ENCODE data around the gene GET4. TPM values are rescaled to one million over a fixed set of nuclear protein-coding genes. Genes with fewer than 3 reads are reported as not detected.
A peak's percentile ranks its signal among the peaks of the same experiment; 100 is the strongest.
"Not testable (repeated sequence)": the region's sequence is repeated elsewhere in the genome, so short reads cannot be mapped to it uniquely, and the experiment has no call there.

The GET4 gene
- total RNA-seq, 1 donor from 2014 or later = 20.6 TPM

- DNase-seq = peak; percentile 15
- no peak for ATAC-seq
- intact Hi-C loops (cut with micrococcal nuclease) = no loop called here
Measured at GRCh38 chr7:919924-920341, 43.6 kb downstream of the GET4 start.

GRCh38 chr7:920351-921070 is 44.2 kb downstream of the GET4 start:
- intact Hi-C loops (cut with micrococcal nuclease) = no loop called here
- DNase-seq = peak; percentile 22

GRCh38 chr7:921071-921461 is 44.7 kb downstream of the GET4 start:
- DNase-seq (no peak), ATAC-seq (no peak)
- intact Hi-C loops (cut with micrococcal nuclease) = no loop called here

More at GRCh38 chr7:920351-921070, 44.2 kb downstream of the GET4 start:
- no peak for ATAC-seq

- intact Hi-C loops (cut with micrococcal nuclease) = no loop called here
- DNase-seq = peak; percentile 35
- no peak for ATAC-seq
Measured at GRCh38 chr7:921581-922333, 45.4 kb downstream of the GET4 start.

- intact Hi-C loops (cut with micrococcal nuclease) = no loop called here
- DNase-seq (peak; percentile 28), ATAC-seq (no peak)
Measured at GRCh38 chr7:922334-923107, 46.2 kb downstream of the GET4 start.

GRCh38 chr7:923108-924041 is 47.0 kb downstream of the GET4 start:
- ATAC-seq = peak; percentile 61

GRCh38 chr7:924042-924441 is 47.7 kb downstream of the GET4 start:
- ATAC-seq; intact Hi-C loops (cut with micrococcal nuclease): not testable (repeated sequence)
- DNase-seq = peak; percentile 30

More at GRCh38 chr7:923108-924041, 47.0 kb downstream of the GET4 start:
- intact Hi-C loops (cut with micrococcal nuclease) = no loop called here
- DNase-seq = peak; percentile 77

GRCh38 chr7:924541-925231 is 48.3 kb downstream of the GET4 start:
- peak; percentile 51 for ATAC-seq
- intact Hi-C loops (cut with micrococcal nuclease) = no loop called here
- DNase-seq = peak; percentile 41

- DNase-seq (peak; percentile 55), ATAC-seq (peak; percentile 22)
- intact Hi-C loops (cut with micrococcal nuclease) = no loop called here
Measured at GRCh38 chr7:925601-926000, 49.2 kb downstream of the GET4 start.

GRCh38 chr7:926061-927030 is 50.0 kb downstream of the GET4 start:
- DNase-seq = peak; percentile 30
- ATAC-seq = no peak

GRCh38 chr7:927031-927671 is 50.8 kb downstream of the GET4 start:
- peak; percentile 16 for DNase-seq
- no peak for ATAC-seq
- intact Hi-C loops (cut with micrococcal nuclease) = no loop called here

More at GRCh38 chr7:926061-927030, 50.0 kb downstream of the GET4 start:
- intact Hi-C loops (cut with micrococcal nuclease) = no loop called here

GRCh38 chr7:929311-929711 is 53.0 kb downstream of the GET4 start:
- DNase-seq (peak; percentile 19), ATAC-seq (no peak)
- intact Hi-C loops (cut with micrococcal nuclease) = no loop called here

GRCh38 chr7:930975-931758 is 54.8 kb downstream of the GET4 start:
- intact Hi-C loops (cut with micrococcal nuclease) = no loop called here
- ATAC-seq = no peak
- peak; percentile 26 for DNase-seq

- DNase-seq = peak; percentile 11
- ATAC-seq = no peak
- intact Hi-C loops (cut with micrococcal nuclease) = no loop called here
Measured at GRCh38 chr7:931871-932650, 55.7 kb downstream of the GET4 start.

- peak; percentile 4 for DNase-seq
- no peak for ATAC-seq
- intact Hi-C loops (cut with micrococcal nuclease) = no loop called here
Measured at GRCh38 chr7:932651-932975, 56.3 kb downstream of the GET4 start.

Data from left ventricle myocardium superior (tissue), 1 donor.